ENCODE measurements around the gene SLC16A3. TPM values are rescaled to one million over a fixed set of nuclear protein-coding genes. Genes with fewer than 3 reads are reported as not detected.

SLC16A3 gene
- polyA plus RNA-seq, 1 of the 3 experiments (the other 2 are of a cell fraction), result 70.7 TPM

- peak; percentile 89 for TF ChIP-seq MAX (IDR thresholded peaks at IDR 0.05; ENCODE audit: low read depth)
- TF ChIP-seq YY1 (IDR thresholded peaks at IDR 0.05; ENCODE audit: low read depth), result no peak
- no peak for TF ChIP-seq CHD2 (IDR thresholded peaks at IDR 0.05; ENCODE audit: low read length, partially characterized antibody)
- peak; percentile 42; the same call in 1 of the 2 replicates for TF ChIP-seq TCF12 (IDR thresholded peaks at IDR 0.05)
- no peak for TF ChIP-seq SMC3 (IDR thresholded peaks at IDR 0.05; ENCODE audit: low read depth, low read length)
- TF ChIP-seq TEAD4 (IDR thresholded peaks at IDR 0.05; ENCODE audit: borderline replicate concordance, insufficient read depth), result no peak
- TF ChIP-seq GABPA (IDR thresholded peaks at IDR 0.05; ENCODE audit: low read depth), result peak; percentile 28; the same call in 1 of the 2 replicates
- peak; percentile 78; the same call in 1 of the 2 replicates for TF ChIP-seq NFIC (IDR thresholded peaks at IDR 0.05; ENCODE audit: borderline replicate concordance)
- no peak for TF ChIP-seq EP300 (IDR thresholded peaks at IDR 0.05; ENCODE audit: borderline replicate concordance in 1 of 2, low read depth in 1 of 2, low read length in 1 of 2)
- no peak for TF ChIP-seq MEF2A (IDR thresholded peaks at IDR 0.05; ENCODE audit: borderline replicate concordance, low read depth)
- TF ChIP-seq GATA2 (CRISPR knock-in tag; IDR thresholded peaks at IDR 0.05), result no peak
- TF ChIP-seq RXRA (IDR thresholded peaks at IDR 0.05; ENCODE audit: borderline replicate concordance, low read depth), result no peak; the same call in 1 of the 2 replicates
- TF ChIP-seq ZBTB33 (IDR thresholded peaks at IDR 0.05; ENCODE audit: borderline replicate concordance, low read depth), result no peak
- TF ChIP-seq PBX3 (IDR thresholded peaks at IDR 0.05), result peak; percentile 23; the same call in 1 of the 2 replicates
- no peak for TF ChIP-seq JUND (IDR thresholded peaks at IDR 0.05)
- no peak for TF ChIP-seq FOXJ3 (CRISPR knock-in tag; IDR thresholded peaks at IDR 0.05)
- no peak for TF ChIP-seq RFX5 (IDR thresholded peaks at IDR 0.05; ENCODE audit: low read length)
- TF ChIP-seq NRF1 (IDR thresholded peaks at IDR 0.05; ENCODE audit: low read depth, low read length), result no peak
These were observed 12.3 kb upstream of the SLC16A3 start (continued) for GRCh38 chr17:82216301-82217119.

GRCh38 chr17:82217120-82217529 is 11.7 kb upstream of the SLC16A3 start:
- H4K20me1 ChIP-seq (ENCODE audit: insufficient read depth), result no peaks in the 10 kb centered on the region
- 74% methylated on average over 5 of the region's 12 CpGs for WGBS (ENCODE audit: low lambda C conversion rate)
- peak overlapping the region; percentile 83 to 94 for H3K27ac ChIP-seq (ENCODE audit: low read depth in 2 of 2, low read length in 1 of 2)
- H3K27me3 ChIP-seq (ENCODE audit: insufficient read depth), result no peaks in the 10 kb centered on the region
- peaks cover 34 to 35% of the 10 kb centered on the region in 2 experiments for H3K4me1 ChIP-seq (ENCODE audit: control insufficient read depth in 1 of 2, insufficient read depth in 2 of 2, low read depth in 1 of 2, low read length in 1 of 2)
- no peaks in the 10 kb centered on the region for H3K9me3 ChIP-seq
- peaks cover 29% of the 10 kb centered on the region for H3F3A ChIP-seq (replicated peaks; ENCODE audit: insufficient read depth)
- ChIA-PET POLR2A (no interaction called here), CTCF (interaction anchor here (6.4 kb wide), 1 partner anchor 20 kb away, joined by 45 read pairs; no protein-coding TSS in a partner anchor)
- H3K36me3 ChIP-seq (replicated peaks in 1 of 2; ENCODE audit: control insufficient read depth in 1 of 2, insufficient read depth in 2 of 2, low read length in 1 of 2), result no peaks in the 10 kb centered on the region
- peaks cover 24% of the 10 kb centered on the region; the same call in 1 of the 2 replicates for H3K79me2 ChIP-seq (ENCODE audit: insufficient read depth)
- peak overlapping the region; percentile 70 for H3K9ac ChIP-seq
- H3K4me3 ChIP-seq (ENCODE audit: low read depth in 2 of 2, low read length in 1 of 2), result no peak overlapping the region
- H3K9me2 ChIP-seq, result no peaks in the 10 kb centered on the region
- peak overlapping the region; percentile 68 for H3K4me2 ChIP-seq
- peak overlapping the region; percentile 25; the same call in 1 of the 2 replicates for H2AFZ ChIP-seq (ENCODE audit: low read depth)
- DNase-seq, result no peak
- no peak for TF ChIP-seq POLR2AphosphoS5 (IDR thresholded peaks at IDR 0.05; ENCODE audit: low read depth, low read length)
- no peak for TF ChIP-seq TEAD4 (IDR thresholded peaks at IDR 0.05; ENCODE audit: borderline replicate concordance, insufficient read depth)
- TF ChIP-seq IRF3 (IDR thresholded peaks at IDR 0.05; ENCODE audit: low read depth, low read length), result no peak
- TF ChIP-seq FOSL2 (IDR thresholded peaks at IDR 0.05; ENCODE audit: borderline replicate concordance, low read depth), result no peak
- TF ChIP-seq USF2 (IDR thresholded peaks at IDR 0.05; ENCODE audit: borderline replicate concordance, low read depth, low read length), result no peak
- TF ChIP-seq FOXJ3 (CRISPR knock-in tag; IDR thresholded peaks at IDR 0.05), result no peak
- TF ChIP-seq PBX3 (IDR thresholded peaks at IDR 0.05), result no peak
- TF ChIP-seq SIN3A (IDR thresholded peaks at IDR 0.05; ENCODE audit: borderline replicate concordance, low read depth, low read length), result no peak
- no peak for TF ChIP-seq RFX5 (IDR thresholded peaks at IDR 0.05; ENCODE audit: low read length)
- no peak for TF ChIP-seq MAX (IDR thresholded peaks at IDR 0.05; ENCODE audit: low read depth)
- TF ChIP-seq GABPA (IDR thresholded peaks at IDR 0.05; ENCODE audit: low read depth), result no peak

All from SK-N-SH (cell line).